HepG2 (cell line): ENCODE results near the gene SMAD3. TPM values are rescaled to one million over a fixed set of nuclear protein-coding genes. Genes with fewer than 3 reads are reported as not detected.

Source experiments
- ATAC-seq: fragments of 200-7000 bp; cut with Tn5 transposase; 3 replicates; pipeline ENCODE4 v1.9.1; 2020; ENCODE audit warnings: mild to moderate bottlenecking, moderate library complexity
- Bru-seq: library from RNA; stranded (reverse); fragments of 400-500 nt; gene quantifications from one replicate; lab custom pipeline; 2021; lab: Mats Ljungman, UMichigan
- BruChase-seq, 2 experiments: library from RNA; stranded (reverse); fragments of 400-500 nt; gene quantifications; one replicate each; lab custom pipeline; 2021; lab: Mats Ljungman, UMichigan
- BruUV-seq: library from RNA; stranded (reverse); fragments of 400-500 nt; replicated peaks from 2 replicates; lab custom pipeline; 2021; lab: Mats Ljungman, UMichigan
- CTCF ChIA-PET: fragments of 300-600 bp; formaldehyde crosslinking; extraction: SDS; loops from one replicate; lab custom pipeline; 2021; ENCODE audit warnings: low total read pairs, inconsistent platforms, low intra/inter-chr PET ratio; lab: Yijun Ruan, JAX
- POLR2A ChIA-PET: fragments of 350-600 bp; sonication (Branson Sonifier 250); formaldehyde crosslinking; loops from one replicate; lab custom pipeline; 2020; ENCODE audit warnings: antibody characterized with exemption, inconsistent platforms; lab: Yijun Ruan, JAX
- DNase-seq: peaks from one replicate; pipeline ENCODE4 v3.0.0-alpha.2; 2015; ENCODE audit warnings: low spot score
- FAIRE-seq: peaks from 3 replicates; lab custom pipeline; 2011; peaks lifted over from hg19 to GRCh38; lab: Jason Lieb, UNC
- H2AFZ ChIP-seq: one replicate; pipeline ENCODE4 v1.6.1; 2011; ENCODE audit warnings: low read length, inconsistent platforms
- H3K27ac ChIP-seq: fragments of 300-600 bp; 3 replicates; pipeline ENCODE4 v1.8.0; 2011; ENCODE audit warnings: mixed run types, mild to moderate bottlenecking, mixed read lengths, low read length, inconsistent platforms; ENCODE audit not compliant: insufficient read depth; ENCODE audit errors: extremely low read length
- H3K27me3 ChIP-seq, 2 experiments: fragments of 200-600 bp in 1 of 2; 2 replicates in 1 of 2; 3 replicates in 1 of 2; pipeline versions ENCODE4 v1.6.0 to v1.8.0; 2011; ENCODE audit warnings: low read length in 2 of 2, mild to moderate bottlenecking in 2 of 2, moderate library complexity in 2 of 2, inconsistent platforms in 1 of 2; ENCODE audit not compliant: insufficient read depth in 2 of 2, control insufficient read depth in 1 of 2
- H3K36me3 ChIP-seq, 2 experiments: fragments of 200-600 bp in 1 of 2; replicated peaks in 1 of 2; 2 replicates in 1 of 2; 3 replicates in 1 of 2; pipeline versions ENCODE4 v1.5.1 to v1.8.0; 2011; ENCODE audit warnings: low read length in 2 of 2, inconsistent platforms in 1 of 2; ENCODE audit not compliant: insufficient read depth in 2 of 2, control insufficient read depth in 1 of 2
- H3K4me1 ChIP-seq: 2 replicates; pipeline ENCODE4 v1.5.1; 2012; ENCODE audit warnings: low read length, inconsistent platforms; ENCODE audit not compliant: insufficient read depth
- H3K4me2 ChIP-seq: 2 replicates; pipeline ENCODE4 v1.6.0; 2011; ENCODE audit warnings: low read depth, low read length, inconsistent platforms
- H3K4me3 ChIP-seq, 3 experiments: fragments of 200-600 bp in 1 of 3; sonication (generic), shearing (Covaris generic) in 1 of 3; replicated peaks in 1 of 3; 2 replicates each; pipeline ENCODE4 v1.5.1; 2011 to 2016; ENCODE audit warnings: low read length in 3 of 3, inconsistent platforms in 2 of 3, low read depth in 2 of 3, mild to moderate bottlenecking in 2 of 3, control low read depth in 1 of 3, mixed read lengths in 1 of 3; ENCODE audit not compliant: insufficient read depth in 1 of 3
- H3K79me2 ChIP-seq: one replicate; pipeline ENCODE4 v1.6.1; 2011; ENCODE audit warnings: low read length, inconsistent platforms; ENCODE audit not compliant: insufficient read depth
- H3K9ac ChIP-seq: 2 replicates; pipeline ENCODE4 v1.6.0; 2011; ENCODE audit warnings: mild to moderate bottlenecking, low read depth, low read length, inconsistent platforms; ENCODE audit not compliant: insufficient read depth
- H3K9me3 ChIP-seq: 2 replicates; pipeline ENCODE4 v1.5.1; 2012; ENCODE audit warnings: mild to moderate bottlenecking, low read length
- H4K20me1 ChIP-seq: 2 replicates; pipeline ENCODE4 v1.6.0; 2011; ENCODE audit warnings: inconsistent platforms, mild to moderate bottlenecking, low read length, moderate library complexity; ENCODE audit not compliant: insufficient read depth
- HNF4G ChIP-seq, 2 experiments: sonication (generic) in 1 of 2; formaldehyde crosslinking in 1 of 2; IDR thresholded peaks; 2 replicates each; pipeline versions ENCODE4 v1.4.0 to v1.6.1; 2011 to 2020; ENCODE audit warnings: borderline replicate concordance in 2 of 2, low read depth in 2 of 2, mild to moderate bottlenecking in 2 of 2, low read length in 1 of 2, missing genetic modification reagents in 1 of 2, moderate library complexity in 1 of 2
- HNRNPLL ChIP-seq: fragments of 200-400 bp; formaldehyde crosslinking; IDR thresholded peaks from 2 replicates; pipeline ENCODE4 v1.6.1; 2017; ENCODE audit warnings: mild to moderate bottlenecking, low read depth, low read length; ENCODE audit not compliant: poor library complexity, severe bottlenecking
- IRF1 ChIP-seq: sonication (generic); formaldehyde crosslinking; IDR thresholded peaks from 2 replicates; pipeline ENCODE4 v1.4.0; 2020; ENCODE audit warnings: low read depth, mild to moderate bottlenecking, missing genetic modification reagents
- KLF6 ChIP-seq: IDR thresholded peaks from 2 replicates; pipeline ENCODE4 v1.8.0; 2016; ENCODE audit warnings: missing biosample characterization, missing genetic modification reagents
- TOPORS ChIP-seq: sonication (generic); formaldehyde crosslinking; IDR thresholded peaks from 2 replicates; pipeline ENCODE4 v1.8.0; 2023; ENCODE audit warnings: mild to moderate bottlenecking, missing genetic modification reagents
- ZNF260 ChIP-seq: sonication (generic); formaldehyde crosslinking; IDR thresholded peaks from 2 replicates; pipeline ENCODE4 v1.4.0; 2020; ENCODE audit warnings: missing genetic modification reagents, low read depth, mild to moderate bottlenecking, borderline replicate concordance
- ZNF263 ChIP-seq: sonication (generic); formaldehyde crosslinking; IDR thresholded peaks from 2 replicates; pipeline ENCODE4 v1.4.0; 2020; ENCODE audit warnings: missing genetic modification reagents
- ZNF577 ChIP-seq: sonication (generic); formaldehyde crosslinking; IDR thresholded peaks from 2 replicates; pipeline ENCODE4 v1.4.0; 2020; ENCODE audit warnings: mild to moderate bottlenecking, low read depth, missing genetic modification reagents, borderline replicate concordance
- ZNF687 ChIP-seq: sonication (generic); formaldehyde crosslinking; IDR thresholded peaks from 2 replicates; pipeline ENCODE4 v1.5.1; 2020; ENCODE audit warnings: mild to moderate bottlenecking, missing genetic modification reagents, moderate library complexity
- ZNF781 ChIP-seq: sonication (generic); formaldehyde crosslinking; IDR thresholded peaks from 2 replicates; pipeline ENCODE4 v1.5.1; 2020; ENCODE audit warnings: borderline replicate concordance, mild to moderate bottlenecking, missing genetic modification reagents; ENCODE audit errors: not compliant biosample characterization
- WGBS: methylation state at CpG from one replicate; pipeline ENCODE4 v1.1.6; 2017; ENCODE audit warnings: low lambda C conversion rate; 5-methylcytosine and 5-hydroxymethylcytosine counted together
- in situ Hi-C: cut with HindIII; loops from 2 replicates; pipeline ENCODE4 v1.10.0; 2017; ENCODE audit warnings: low pct_unique_long_range_greater_than_20kb; ENCODE audit not compliant: extremely low pct_ligation_motif_present
- intact Hi-C: fragments of 100-400 bp; cut with micrococcal nuclease; formaldehyde crosslinking; loops from one replicate; pipeline ENCODE4 v1.10.0; 2022; ENCODE audit not compliant: unreplicated experiment
- long read RNA-seq, 2 experiments: library from RNA in 1 of 2; library from polyadenylated mRNA in 1 of 2; stranded (forward) in 1 of 2; unstranded in 1 of 2; transcript quantifications; one replicate each; pipeline ENCODE4 v2.0.0, GENCODE V29; 2019 to 2022
- polyA minus RNA-seq, 3 experiments: library from RNA; depleted of rRNA, polyadenylated mRNA; stranded (reverse); fragments of >200 nt; gene quantifications; 2 replicates each; pipeline ENCODE4 v1.2.3, GENCODE V29; 2011; ENCODE audit warnings: low replicate concordance in 1 of 3
- polyA plus RNA-seq, 8 experiments: library from polyadenylated mRNA; depleted of rRNA in 3 of 8; stranded (reverse) in 7 of 8; unstranded in 1 of 8; fragments of >200 nt; fragmentation: Illumina TruSeq in 4 of 8; extraction: Trizol in 4 of 8; gene quantifications; 2 replicates each; pipeline versions ENCODE4 v1.2.1 to v1.2.3, GENCODE V29; 2011 to 2016; ENCODE audit warnings: low read depth in 4 of 8, missing spikeins in 1 of 8, mixed read lengths in 1 of 8; ENCODE audit not compliant: insufficient read depth in 1 of 8
- total RNA-seq, 5 experiments: library from RNA; depleted of rRNA; stranded (reverse); fragments of >200 nt; fragmentation: Illumina TruSeq; extraction: Trizol; gene quantifications; 2 replicates each; pipeline ENCODE4 v1.2.3, GENCODE V29; 2016; ENCODE audit warnings: low read depth in 1 of 5

The SMAD3 gene
- 8.6 and 10.0 TPM in 2 replicates for total RNA-seq (2016; rRNA removed; fragmentation: Illumina TruSeq; extraction: Trizol)
- 5.9 and 6.9 TPM in 2 replicates for total RNA-seq (2016; cell fraction: cytosol; rRNA removed; fragmentation: Illumina TruSeq; extraction: Trizol; ENCODE audit: low read depth)
- 8.6 and 9.2 TPM in 2 replicates for total RNA-seq (2016; cell fraction: insoluble cytoplasmic fraction; rRNA removed; fragmentation: Illumina TruSeq; extraction: Trizol)
- total RNA-seq (2016; cell fraction: membrane; rRNA removed; fragmentation: Illumina TruSeq; extraction: Trizol) = 6.1 and 6.5 TPM in 2 replicates
- 15.6 and 16.8 TPM in 2 replicates for total RNA-seq (2016; cell fraction: nucleus; rRNA removed; fragmentation: Illumina TruSeq; extraction: Trizol)
- polyA plus RNA-seq (2011; rRNA removed) = 56.3 and 59.1 TPM in 2 replicates
- polyA plus RNA-seq (2011; cell fraction: cytosol; rRNA removed) = 15.3 and 17.1 TPM in 2 replicates
- 92.6 and 110 TPM in 2 replicates for polyA plus RNA-seq (2011; cell fraction: nucleus; rRNA removed)
- 27.7 and 30.7 TPM in 2 replicates for polyA plus RNA-seq (2012)
- polyA plus RNA-seq (2016; cell fraction: cytosol; fragmentation: Illumina TruSeq; extraction: Trizol; ENCODE audit: low read depth) = 0.69 and 1.4 TPM in 2 replicates
- polyA plus RNA-seq (2016; cell fraction: insoluble cytoplasmic fraction; fragmentation: Illumina TruSeq; extraction: Trizol; ENCODE audit: low read depth) = 9.8 and 12.0 TPM in 2 replicates
- polyA plus RNA-seq (2016; cell fraction: membrane; fragmentation: Illumina TruSeq; extraction: Trizol; ENCODE audit: low read depth) = 2.7 and 3.7 TPM in 2 replicates
- 25.8 and 26.1 TPM in 2 replicates for polyA plus RNA-seq (2016; cell fraction: nucleus; fragmentation: Illumina TruSeq; extraction: Trizol; ENCODE audit: insufficient read depth, low read depth)
- polyA minus RNA-seq (2011; rRNA and poly(A)+ RNA removed; ENCODE audit: low replicate concordance) = 37.4 and 65.9 TPM in 2 replicates
- polyA minus RNA-seq (2011; cell fraction: cytosol; rRNA and poly(A)+ RNA removed) = 17.8 and 26.2 TPM in 2 replicates
- 43.8 and 50.1 TPM in 2 replicates for polyA minus RNA-seq (2011; cell fraction: nucleus; rRNA and poly(A)+ RNA removed)
- percentile 89 among the genes with signal in this experiment for Bru-seq, nascent RNA
- percentile 86 among the genes with signal in this experiment for BruChase-seq, experiment 1, labeled RNA remaining after a 6-hour chase
- BruChase-seq, experiment 2, labeled RNA remaining after a 2-hour chase = percentile 88 among the genes with signal in this experiment
- long read RNA-seq, experiment 1, partial matches to known transcripts = 4 of 10 reads
- long read RNA-seq, experiment 1, other reads (novel, unspliced or antisense) = 6 of 10 reads
- long read RNA-seq, experiment 2, full-length matches to known transcripts = 7 of 49 reads
- long read RNA-seq, experiment 2, partial matches to known transcripts = 10 of 49 reads
- long read RNA-seq, experiment 2, other reads (novel, unspliced or antisense) = 32 of 49 reads

GRCh38 chr15:67065531-67066005, at the start of gene SMAD3:
Gene SMAD3, plus strand, starts transcription at chr15:67065602. Its CDS starts 553 bp downstream, at chr15:67066155.
- DNase-seq = peak; percentile 86
- intact Hi-C loops = loop anchor here (2.0 kb wide), 2 partner anchors 39 to 189 kb away; partner anchors contain the start of genes AAGAB and IQCH
- peaks cover 33% of the 10 kb centered on the region for H4K20me1 ChIP-seq
- H2AFZ ChIP-seq = no peak within 1 kb of the TSS
- peak within 1 kb of the TSS; percentile 94 for H3K27ac ChIP-seq
- peak; percentile 67 for ATAC-seq
- H3K9ac ChIP-seq = peak within 1 kb of the TSS; percentile 93
- ChIA-PET CTCF (no interaction called here), POLR2A (interaction anchor here (1.0 to 11.3 kb wide), 16 partner anchors 9 to 456 kb away, joined by 3 to 248 read pairs (median 6); no protein-coding TSS in a partner anchor)
- H3K36me3 ChIP-seq = peaks cover 0 to 6% of the 10 kb centered on the region in 2 experiments; a peak in 1 of 5 replicates
- 0% methylated on average over 7 of the region's 63 CpGs for WGBS
- H3K4me3 ChIP-seq = peak within 1 kb of the TSS; percentile 78 to 98 (median 92)
- H3K9me3 ChIP-seq = no peaks in the 10 kb centered on the region
- H3K4me2 ChIP-seq = peak within 1 kb of the TSS; percentile 95
- H3K79me2 ChIP-seq = peaks cover 46% of the 10 kb centered on the region
- in situ Hi-C loops = no loop called here
- H3K27me3 ChIP-seq = no peaks in the 10 kb centered on the region; a peak in 1 of 5 replicates
- peaks cover 64% of the 10 kb centered on the region for H3K4me1 ChIP-seq
- no TSS peak for BruUV-seq
- FAIRE-seq = no peak
- TF ChIP-seq HNF4G (IDR thresholded peaks at IDR 0.05; ENCODE audit: borderline replicate concordance, low read depth, low read length) (no peak; the same call in 1 of the 2 replicates), HNF4G (CRISPR knock-in tag; IDR thresholded peaks at IDR 0.05; ENCODE audit: borderline replicate concordance, low read depth) (peak; percentile 43; the same call in 1 of the 2 replicates), ZNF687 (peak; percentile 69), TOPORS (CRISPR knock-in tag) (no peak), ZNF263 (CRISPR knock-in tag) (peak; percentile 76), IRF1 (CRISPR knock-in tag) (no peak), ZNF577 (CRISPR knock-in tag) (no peak), KLF6 (CRISPR knock-in tag) (0 out of 2 replicates have a peak, but pooled peaks have one; percentile 25), ZNF781 (no peak), ZNF260 (CRISPR knock-in tag) (no peak), HNRNPLL (peak; percentile 64)
